Amniotic stem cell (primary cell): ENCODE measurements around the gene CBARP.

Experiments used
- DNase-seq: peaks from one replicate; lab custom pipeline; 2025; lab: John Stamatoyannopoulos, UW

The CBARP gene

DNA sequence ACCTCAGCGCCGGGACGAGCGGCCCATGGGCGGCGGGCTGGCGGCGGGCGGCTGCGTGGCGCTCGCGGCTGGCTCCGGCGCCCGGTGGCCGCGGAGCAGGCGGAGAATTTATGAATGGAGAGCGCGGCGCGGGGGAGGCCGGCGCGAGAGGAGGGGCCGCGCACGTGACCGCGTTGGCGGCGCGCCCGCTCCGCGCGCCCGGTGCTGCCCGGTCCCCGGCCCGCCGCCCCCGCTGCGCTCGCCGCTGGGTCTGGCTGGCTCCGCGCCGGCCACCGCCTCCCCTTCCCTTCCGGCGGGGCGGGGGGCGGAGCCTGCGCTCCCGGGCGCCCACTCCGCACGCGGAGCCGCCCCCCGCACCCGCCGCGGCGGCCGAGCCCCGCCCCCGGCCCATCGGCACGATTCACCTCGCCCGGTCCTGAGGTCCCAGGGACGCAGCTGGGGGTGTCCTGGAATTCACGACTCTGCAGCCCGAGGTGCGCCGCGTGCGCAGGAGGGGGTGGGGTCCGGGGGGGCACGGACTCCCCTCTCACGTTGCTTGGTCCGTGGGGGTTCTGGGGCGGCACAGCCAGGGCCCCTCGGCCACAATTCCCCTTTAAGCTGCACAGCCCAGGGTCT lies at the start of gene CBARP:
CBARP (minus strand) TSS at position 252 of the 615 bp plus-strand sequence. CDS start 1,905 bp downstream, outside the sequence.
- no peak for DNase-seq

- DNase-seq = no peak
Observed at GRCh38 chr19:1286487-1287353, 48.9 kb upstream of the CBARP start.

- no peak for DNase-seq
Observed at GRCh38 chr19:1285737-1286360, 48.0 kb upstream of the CBARP start, which contains the start of gene EFNA2. Gene EFNA2, plus strand, starts transcription at chr19:1285873. Its CDS starts 296 bp downstream, at chr19:1286169.

GRCh38 chr19:1284979-1285736 lies 47.4 kb upstream of the CBARP start:
- DNase-seq = no peak

GRCh38 chr19:1284293-1284978 lies 46.6 kb upstream of the CBARP start:
- DNase-seq = no peak

DNA sequence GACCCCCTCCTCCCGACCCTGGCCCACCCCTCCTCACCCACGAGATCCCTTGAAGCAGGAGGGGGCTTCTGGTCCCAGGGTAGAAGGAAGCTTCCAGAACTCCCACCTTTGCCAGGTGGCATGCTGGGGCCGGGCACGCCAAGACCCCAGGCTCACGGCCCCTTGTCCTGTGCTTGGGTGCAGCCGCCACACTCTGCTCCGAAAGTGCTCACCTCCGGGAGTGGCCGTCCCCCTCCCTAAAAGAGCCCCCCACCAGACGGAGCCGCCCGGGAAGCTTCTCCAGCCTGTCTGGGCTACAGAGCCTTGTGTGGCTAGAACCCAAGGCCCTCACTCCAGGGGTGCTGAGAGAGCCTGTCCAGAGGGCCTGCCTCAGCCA lies 46.1 kb upstream of the CBARP start:
- no peak for DNase-seq

- DNase-seq = no peak
Observed at GRCh38 chr19:1283207-1283916, 45.6 kb upstream of the CBARP start.

DNA sequence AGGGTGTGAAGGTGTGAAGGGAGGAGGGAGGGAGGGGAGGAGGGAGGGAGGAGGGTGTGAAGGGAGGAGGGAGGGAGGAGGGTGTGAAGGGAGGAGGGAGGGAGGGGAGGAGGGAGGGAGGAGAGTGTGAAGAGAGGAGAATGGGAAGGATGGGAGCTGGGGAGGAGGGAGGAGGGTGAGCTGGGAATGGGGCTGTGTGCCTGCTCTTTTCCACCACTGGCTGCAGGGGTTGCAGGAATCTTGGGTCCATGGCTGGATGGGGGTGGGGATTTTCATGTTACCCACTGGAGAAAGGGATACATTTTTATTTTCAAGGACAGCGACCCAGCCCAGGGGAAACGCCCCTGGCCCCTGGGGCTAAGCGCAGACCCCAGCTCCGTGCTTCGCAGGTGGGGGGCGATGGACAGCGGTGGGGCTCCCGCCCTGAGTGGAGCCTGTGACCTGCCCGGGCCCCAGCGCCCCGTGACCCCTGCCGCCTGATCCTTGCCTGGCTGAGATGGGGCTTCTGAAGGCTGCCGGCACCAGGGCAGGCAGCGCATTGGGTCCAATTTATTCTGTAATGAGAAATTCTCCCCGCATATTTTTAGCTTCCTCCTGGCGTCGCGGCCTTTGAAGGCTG lies 44.9 kb upstream of the CBARP start:
- DNase-seq = no peak

DNA sequence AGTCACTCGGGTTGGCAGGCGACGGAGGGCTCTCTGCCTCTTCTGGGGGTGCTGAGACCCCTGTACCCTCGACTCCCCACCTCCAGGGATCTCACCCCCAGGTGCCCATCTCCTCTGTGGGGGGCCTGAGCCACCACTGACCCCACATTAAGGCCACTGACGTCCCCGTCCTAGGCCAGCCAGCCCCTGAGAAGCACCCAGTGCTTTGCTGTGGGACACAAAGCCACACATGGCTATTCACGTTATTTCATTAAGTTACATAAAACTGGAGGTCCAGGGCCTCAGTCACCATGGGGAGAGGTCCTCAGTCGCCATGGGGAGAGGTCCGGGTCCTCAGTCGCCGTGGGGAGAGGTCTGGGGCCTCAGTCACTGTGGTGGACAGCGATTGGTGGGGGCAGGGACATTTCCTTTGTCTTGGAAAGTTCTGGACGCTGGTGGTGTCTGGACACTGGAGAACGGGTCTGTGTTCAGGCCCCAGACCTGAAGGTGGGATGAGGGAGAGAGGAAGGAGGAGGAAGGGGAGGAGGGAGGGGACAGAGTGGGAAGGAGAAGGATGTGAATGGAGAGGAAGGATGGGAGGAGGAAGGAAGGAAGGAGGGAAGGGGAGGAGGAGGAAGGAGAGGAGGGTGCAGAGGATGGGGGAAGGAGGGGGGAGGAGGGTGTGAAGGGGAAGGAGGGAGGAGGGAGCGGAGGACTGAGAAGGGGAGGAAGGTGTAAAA lies 43.9 kb upstream of the CBARP start:
- no peak for DNase-seq

DNA sequence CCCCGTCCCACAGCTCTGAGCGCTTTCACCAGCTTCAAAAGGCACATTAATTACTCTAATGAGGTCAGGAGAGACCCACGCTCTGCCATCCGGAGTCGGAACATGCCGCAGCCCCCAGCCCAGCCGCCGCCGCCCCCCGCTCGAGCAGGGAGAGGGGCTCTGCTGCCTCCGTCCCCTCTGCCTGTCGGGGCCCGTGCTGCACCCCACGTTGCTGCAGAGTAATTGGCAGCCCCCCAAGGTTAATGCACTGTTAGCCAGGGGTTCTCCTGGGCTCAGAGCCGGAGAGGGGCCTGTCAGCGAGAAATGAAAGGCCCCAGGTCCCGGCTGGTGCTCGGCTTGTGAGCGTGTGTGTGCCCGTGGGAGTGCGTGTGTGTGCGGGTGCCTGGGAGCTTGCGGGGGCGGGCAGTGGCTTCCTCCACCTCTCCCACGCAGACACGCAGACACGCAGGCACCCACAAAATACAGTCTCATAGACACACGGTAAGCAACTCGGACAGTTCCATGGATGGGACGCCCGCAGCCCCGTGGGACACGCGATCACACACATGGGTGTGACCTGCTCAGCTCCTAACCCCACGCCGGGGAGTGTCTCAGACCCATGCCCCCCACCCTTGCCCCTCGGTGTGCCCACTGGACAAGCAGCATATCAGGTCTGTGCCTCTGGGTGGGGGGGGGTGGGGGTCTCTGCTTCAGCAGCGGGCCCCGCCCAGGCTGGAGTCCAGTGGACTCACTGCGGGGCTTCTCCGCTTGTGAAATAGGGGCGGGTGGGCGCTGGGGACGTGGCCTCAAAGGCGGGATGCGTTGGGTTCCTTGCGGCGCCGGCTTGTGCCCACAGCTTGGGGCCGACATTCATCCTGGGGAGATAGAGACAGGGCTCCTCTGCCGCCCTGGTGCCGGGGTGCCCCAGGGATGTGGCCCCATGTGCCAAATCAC lies 43.1 kb upstream of the CBARP start:
- no peak for DNase-seq

- peak; percentile 25 for DNase-seq
Observed at GRCh38 chr19:1279782-1280341, 42.1 kb upstream of the CBARP start.

- no peak for DNase-seq
Observed at GRCh38 chr19:1278713-1279660, 41.2 kb upstream of the CBARP start.

DNA sequence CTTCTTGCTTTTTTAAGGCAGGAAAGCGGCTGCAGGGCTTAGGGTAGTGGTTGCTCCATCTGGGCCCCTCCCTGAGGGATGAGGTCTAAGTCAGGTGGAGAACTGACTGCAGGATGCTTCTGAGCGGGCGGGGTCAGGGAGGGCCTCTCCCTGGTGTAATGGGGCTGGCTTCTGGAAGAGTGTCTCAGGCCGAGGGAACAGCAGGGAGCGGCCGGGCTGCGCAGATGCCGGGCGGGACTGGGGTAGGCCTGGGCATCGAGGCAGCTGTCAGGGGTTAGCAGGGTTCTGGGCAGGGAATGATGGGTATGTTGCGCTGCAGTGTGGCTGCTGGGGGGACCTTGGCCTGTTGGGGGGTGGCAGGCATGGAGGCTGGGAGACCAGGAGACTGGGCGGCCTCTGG lies 40.3 kb upstream of the CBARP start:
- no peak for DNase-seq

DNA sequence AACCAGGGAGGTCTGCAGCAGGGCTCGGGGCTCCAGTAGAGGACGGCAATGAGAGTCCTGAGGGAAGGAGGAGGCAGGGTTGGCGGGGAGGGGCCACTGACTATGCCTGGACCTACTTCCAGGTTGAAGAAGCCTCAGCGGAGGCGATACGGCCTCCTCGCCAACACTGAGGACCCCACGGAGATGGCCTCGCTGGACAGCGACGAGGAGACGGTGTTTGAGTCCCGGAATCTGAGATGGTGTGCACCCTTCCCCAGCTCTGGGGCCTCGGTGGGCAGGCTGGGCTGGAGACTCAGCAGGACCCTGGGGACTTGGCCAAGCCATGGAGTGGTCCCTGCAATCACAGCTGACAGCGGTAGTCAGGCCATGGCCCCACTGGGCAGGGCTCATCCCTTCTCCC lies 39.3 kb upstream of the CBARP start:
- DNase-seq = no peak

GRCh38 chr19:1276628-1277022 lies 38.8 kb upstream of the CBARP start:
- no peak for DNase-seq

GRCh38 chr19:1275976-1276627 lies 38.3 kb upstream of the CBARP start:
- no peak for DNase-seq
